Measurements from ENCODE around the gene INPP4B. TPM values are rescaled to one million over a fixed set of nuclear protein-coding genes. Genes with fewer than 3 reads are reported as not detected.
A peak's percentile ranks its signal among the peaks of the same experiment; 100 is the strongest.
"Not testable (repeated sequence)": the region's sequence is repeated elsewhere in the genome, so short reads cannot be mapped to it uniquely, and the experiment has no call there.

The INPP4B gene
- total RNA-seq, 1 donor from 2014 or later, result 4.9 TPM

- H3K9me3 Mint-ChIP-seq (ENCODE audit: unreplicated experiment), result no peaks in the 10 kb centered on the region
- no peaks in the 10 kb centered on the region for H3K27me3 Mint-ChIP-seq (ENCODE audit: unreplicated experiment)
- no peak overlapping the region for H3K27ac Mint-ChIP-seq (ENCODE audit: unreplicated experiment)
- no peak for DNase-seq (ENCODE audit: low spot score)
- no peaks in the 10 kb centered on the region for H3K36me3 Mint-ChIP-seq (ENCODE audit: low read depth, unreplicated experiment)
- no peak for TF ChIP-seq CTCF (IDR thresholded peaks at IDR 0.05; ENCODE audit: unreplicated experiment)
- H3K4me3 Mint-ChIP-seq (ENCODE audit: unreplicated experiment), result peak overlapping the region; percentile 69
- H3K4me1 Mint-ChIP-seq (ENCODE audit: unreplicated experiment), result peaks cover 41% of the 10 kb centered on the region
Measured at GRCh38 chr4:142404191-142404611, 441.9 kb downstream of the INPP4B start.

GRCh38 chr4:142402900-142403299 lies 443.2 kb downstream of the INPP4B start:
- Mint-ChIP-seq H3K4me3 (ENCODE audit: unreplicated experiment) (no peak overlapping the region), H3K4me1 (ENCODE audit: unreplicated experiment) (peaks cover 41% of the 10 kb centered on the region), H3K27ac (ENCODE audit: unreplicated experiment) (no peak overlapping the region), H3K9me3 (ENCODE audit: unreplicated experiment) (no peaks in the 10 kb centered on the region), H3K27me3 (ENCODE audit: unreplicated experiment) (no peaks in the 10 kb centered on the region), H3K36me3 (ENCODE audit: low read depth, unreplicated experiment) (no peaks in the 10 kb centered on the region)
- no peak for TF ChIP-seq CTCF (IDR thresholded peaks at IDR 0.05; ENCODE audit: unreplicated experiment)
- no peak for DNase-seq (ENCODE audit: low spot score)

- Mint-ChIP-seq H3K36me3 (ENCODE audit: low read depth, unreplicated experiment) (no peaks in the 10 kb centered on the region), H3K9me3 (ENCODE audit: unreplicated experiment) (no peaks in the 10 kb centered on the region), H3K27ac (ENCODE audit: unreplicated experiment) (no peak overlapping the region), H3K4me1 (ENCODE audit: unreplicated experiment) (peaks cover 37% of the 10 kb centered on the region), H3K27me3 (ENCODE audit: unreplicated experiment) (no peaks in the 10 kb centered on the region), H3K4me3 (ENCODE audit: unreplicated experiment) (no peak overlapping the region)
- TF ChIP-seq CTCF (IDR thresholded peaks at IDR 0.05; ENCODE audit: unreplicated experiment), result no peak
- no peak for DNase-seq (ENCODE audit: low spot score)
Measured at GRCh38 chr4:142402156-142402555, 443.9 kb downstream of the INPP4B start.

- DNase-seq (ENCODE audit: low spot score); H3K9me3 Mint-ChIP-seq (ENCODE audit: unreplicated experiment); H3K36me3 Mint-ChIP-seq (ENCODE audit: low read depth, unreplicated experiment); H3K27ac Mint-ChIP-seq (ENCODE audit: unreplicated experiment); H3K4me3 Mint-ChIP-seq (ENCODE audit: unreplicated experiment); H3K27me3 Mint-ChIP-seq (ENCODE audit: unreplicated experiment); H3K4me1 Mint-ChIP-seq (ENCODE audit: unreplicated experiment): not testable (repeated sequence)
Measured at GRCh38 chr4:142397364-142397991, 448.6 kb downstream of the INPP4B start.

GRCh38 chr4:142396279-142396678 lies 449.8 kb downstream of the INPP4B start:
- DNase-seq (ENCODE audit: low spot score), result no peak
- TF ChIP-seq CTCF (IDR thresholded peaks at IDR 0.05; ENCODE audit: unreplicated experiment), result no peak
- Mint-ChIP-seq H3K27ac (ENCODE audit: unreplicated experiment) (no peak overlapping the region), H3K4me3 (ENCODE audit: unreplicated experiment) (no peak overlapping the region), H3K4me1 (ENCODE audit: unreplicated experiment) (peaks cover 5% of the 10 kb centered on the region), H3K9me3 (ENCODE audit: unreplicated experiment) (no peaks in the 10 kb centered on the region), H3K27me3 (ENCODE audit: unreplicated experiment) (no peaks in the 10 kb centered on the region), H3K36me3 (ENCODE audit: low read depth, unreplicated experiment) (no peaks in the 10 kb centered on the region)

Measured in endothelial cell (in vitro differentiated cells).